VCaP (cell line): Measurements from ENCODE around the gene GCC1.

Source experiments
- H3K27ac ChIP-seq: fragments of 450-650 bp; 2 replicates; pipeline ENCODE4 v1.5.1; 2017
- CTCF ChIP-seq: fragments of 450-650 bp; conservative IDR thresholded peaks from 2 replicates; pipeline ENCODE4 v1.5.1; 2017; ENCODE audit warnings: mild to moderate bottlenecking, moderate library complexity

Gene GCC1

GRCh38 chr7:127600885-127601284 is 15.5 kb upstream of the GCC1 start:
- H3K27ac ChIP-seq = no peak overlapping the region
- no peak for TF ChIP-seq CTCF

GRCh38 chr7:127598318-127598717 is 12.9 kb upstream of the GCC1 start:
- H3K27ac ChIP-seq = no peak overlapping the region
- no peak for TF ChIP-seq CTCF

GRCh38 chr7:127595737-127596136 is 10.3 kb upstream of the GCC1 start:
- H3K27ac ChIP-seq = no peak overlapping the region
- TF ChIP-seq CTCF = no peak

GRCh38 chr7:127594490-127594889 is 9.1 kb upstream of the GCC1 start:
- TF ChIP-seq CTCF = no peak
- H3K27ac ChIP-seq = no peak overlapping the region

- no peak for TF ChIP-seq CTCF
- H3K27ac ChIP-seq = no peak overlapping the region
These were observed 7.2 kb upstream of the GCC1 start for GRCh38 chr7:127592550-127592949.

GRCh38 chr7:127591591-127591990 is 6.2 kb upstream of the GCC1 start:
- H3K27ac ChIP-seq = no peak overlapping the region
- no peak for TF ChIP-seq CTCF

- no peak overlapping the region for H3K27ac ChIP-seq
- TF ChIP-seq CTCF = no peak
These were observed 5.8 kb upstream of the GCC1 start for GRCh38 chr7:127591189-127591588.

- H3K27ac ChIP-seq = no peak overlapping the region
- TF ChIP-seq CTCF = no peak
These were observed 4.5 kb upstream of the GCC1 start for GRCh38 chr7:127589896-127590295.
